Loucy (cell line): ENCODE data around the gene RPRML.

Experiments used
- H2AFZ ChIP-seq: fragments of 200-600 bp; sonication (generic); 2 replicates; pipeline ENCODE4 v1.6.0; 2016; ENCODE audit warnings: antibody characterized with exemption, mild to moderate bottlenecking, low read length, moderate library complexity
- H3F3A ChIP-seq: fragments of 200-600 bp; 2 replicates; pipeline ENCODE4 v1.6.0; 2016; ENCODE audit warnings: antibody characterized with exemption, low read depth, mild to moderate bottlenecking
- H3K27me3 ChIP-seq: fragments of 200-600 bp; sonication (generic); 2 replicates; pipeline ENCODE4 v1.6.1; 2014; ENCODE audit warnings: low read length, mild to moderate bottlenecking; ENCODE audit not compliant: insufficient read depth, poor library complexity, severe bottlenecking
- H3K36me3 ChIP-seq: fragments of 200-600 bp; sonication (generic); 2 replicates; pipeline ENCODE4 v1.6.1; 2016; ENCODE audit warnings: low read length; ENCODE audit not compliant: insufficient read depth
- H3K4me1 ChIP-seq: fragments of 200-600 bp; sonication (generic); 2 replicates; pipeline ENCODE4 v1.5.1; 2014; ENCODE audit warnings: low read length, mild to moderate bottlenecking; ENCODE audit not compliant: insufficient read depth, poor library complexity, severe bottlenecking
- H3K4me2 ChIP-seq: fragments of 200-600 bp; sonication (generic); 2 replicates; pipeline ENCODE4 v1.6.0; 2014; ENCODE audit warnings: antibody characterized with exemption, low read length, low read depth, mild to moderate bottlenecking; ENCODE audit not compliant: poor library complexity, severe bottlenecking
- H3K4me3 ChIP-seq: fragments of 200-600 bp; sonication (generic); 2 replicates; pipeline ENCODE4 v1.5.1; 2014; ENCODE audit warnings: low read length, mild to moderate bottlenecking, mixed read lengths; ENCODE audit not compliant: poor library complexity, severe bottlenecking
- H3K79me2 ChIP-seq: fragments of 200-600 bp; sonication (generic); 2 replicates; pipeline ENCODE4 v1.6.1; 2014; ENCODE audit warnings: low read length; ENCODE audit not compliant: insufficient read depth
- H3K9ac ChIP-seq: fragments of 200-600 bp; sonication (generic); 2 replicates; pipeline ENCODE4 v1.6.0; 2014; ENCODE audit warnings: mild to moderate bottlenecking, low read depth, low read length, moderate library complexity; ENCODE audit not compliant: poor library complexity, severe bottlenecking
- H3K9me2 ChIP-seq: fragments of 200-600 bp; sonication (generic); replicated peaks from 2 replicates; pipeline ENCODE4 v1.6.1; 2016; ENCODE audit warnings: low read depth, low read length, mixed read lengths
- H3K9me3 ChIP-seq: fragments of 200-600 bp; sonication (generic); 2 replicates; pipeline ENCODE4 v1.6.1; 2014; ENCODE audit warnings: mild to moderate bottlenecking, antibody characterized with exemption, low read length, low read depth; ENCODE audit not compliant: insufficient read depth
- H4K20me1 ChIP-seq: fragments of 200-600 bp; sonication (generic); 2 replicates; pipeline ENCODE4 v1.6.0; 2014; ENCODE audit warnings: antibody characterized with exemption, low read length, mild to moderate bottlenecking; ENCODE audit not compliant: insufficient read depth, poor library complexity, severe bottlenecking
- CTCF ChIP-seq: fragments of 200-600 bp; sonication (generic); conservative IDR thresholded peaks from 2 replicates; pipeline ENCODE4 v1.5.1; 2014; ENCODE audit warnings: mild to moderate bottlenecking, antibody characterized with exemption, low read length
- EZH2phosphoT487 ChIP-seq: fragments of 200-600 bp; IDR thresholded peaks from 2 replicates; pipeline ENCODE4 v1.6.1; 2018; ENCODE audit warnings: antibody characterized with exemption, mild to moderate bottlenecking, moderate library complexity, borderline replicate concordance

RPRML gene

GRCh38 chr17:46972346-46972745 lies 6.7 kb downstream of the RPRML start:
- no peaks in the 10 kb centered on the region for H3K27me3 ChIP-seq

GRCh38 chr17:46971647-46972300 lies 7.3 kb downstream of the RPRML start:
- no peak overlapping the region for H3K4me2 ChIP-seq
- H3K36me3 ChIP-seq = no peaks in the 10 kb centered on the region
- TF ChIP-seq EZH2phosphoT487 (no peak), CTCF (no peak)
- no peak overlapping the region for H2AFZ ChIP-seq
- no peaks in the 10 kb centered on the region for H3K9me3 ChIP-seq
- no peak overlapping the region for H3K9ac ChIP-seq
- H3F3A ChIP-seq = no peaks in the 10 kb centered on the region
- no peaks in the 10 kb centered on the region for H3K9me2 ChIP-seq
- no peaks in the 10 kb centered on the region for H3K79me2 ChIP-seq
- no peaks in the 10 kb centered on the region for H3K27me3 ChIP-seq
- no peaks in the 10 kb centered on the region for H4K20me1 ChIP-seq
- no peaks in the 10 kb centered on the region for H3K4me1 ChIP-seq
- no peak overlapping the region for H3K4me3 ChIP-seq

More at GRCh38 chr17:46972346-46972745, 6.7 kb downstream of the RPRML start:
- no peak overlapping the region for H3K9ac ChIP-seq
- no peaks in the 10 kb centered on the region for H3K4me1 ChIP-seq
- no peak overlapping the region for H2AFZ ChIP-seq
- no peaks in the 10 kb centered on the region for H3K36me3 ChIP-seq
- H4K20me1 ChIP-seq = no peaks in the 10 kb centered on the region
- H3K4me2 ChIP-seq = no peak overlapping the region
- H3K9me2 ChIP-seq = no peaks in the 10 kb centered on the region
- no peak overlapping the region for H3K4me3 ChIP-seq
- TF ChIP-seq EZH2phosphoT487 (no peak), CTCF (no peak)
- H3K9me3 ChIP-seq = no peaks in the 10 kb centered on the region
- H3K79me2 ChIP-seq = no peaks in the 10 kb centered on the region
- no peaks in the 10 kb centered on the region for H3F3A ChIP-seq

- no peak overlapping the region for H3K4me2 ChIP-seq
- H3K9me3 ChIP-seq = no peaks in the 10 kb centered on the region
- H3K4me3 ChIP-seq = no peak overlapping the region
- no peaks in the 10 kb centered on the region for H3F3A ChIP-seq
- H3K4me1 ChIP-seq = no peaks in the 10 kb centered on the region
- no peaks in the 10 kb centered on the region for H4K20me1 ChIP-seq
- H3K36me3 ChIP-seq = no peaks in the 10 kb centered on the region
- H3K9ac ChIP-seq = no peak overlapping the region
- no peak for TF ChIP-seq EZH2phosphoT487
- TF ChIP-seq CTCF = no peak
- no peaks in the 10 kb centered on the region for H3K9me2 ChIP-seq
- no peak overlapping the region for H2AFZ ChIP-seq
- H3K79me2 ChIP-seq = no peaks in the 10 kb centered on the region
- H3K27me3 ChIP-seq = no peaks in the 10 kb centered on the region
Observed at GRCh38 chr17:46968896-46969295, 10.2 kb downstream of the RPRML start.
